ENCODE measurements around the gene MAP7D1.
"Not testable (repeated sequence)": the region's sequence is repeated elsewhere in the genome, so short reads cannot be mapped to it uniquely, and the experiment has no call there.

MAP7D1 gene

GRCh38 chr1:36224537-36225282, 68.8 kb downstream of the MAP7D1 start:
- H3K4me3 ChIP-seq (ENCODE audit: low read length) = peak overlapping the region; percentile 97
- TF ChIP-seq CTCF (IDR thresholded peaks at IDR 0.05; ENCODE audit: insufficient read depth, low read depth, low read length, missing control alignments) = peak; percentile 51
- peak; percentile 84 for DNase-seq (ENCODE audit: low read depth)

- DNase-seq (ENCODE audit: low read depth) = no peak
- H3K4me3 ChIP-seq (ENCODE audit: low read length) = peak overlapping the region; percentile 97
- no peak for TF ChIP-seq CTCF (IDR thresholded peaks at IDR 0.05; ENCODE audit: insufficient read depth, low read depth, low read length, missing control alignments)
Observed at GRCh38 chr1:36225283-36225899, 69.4 kb downstream of the MAP7D1 start.

- H3K4me3 ChIP-seq (ENCODE audit: low read length); DNase-seq (ENCODE audit: low read depth): not testable (repeated sequence)
Observed at GRCh38 chr1:36230279-36230678, 74.3 kb downstream of the MAP7D1 start.
